A549 (cell line): ENCODE measurements around the gene DCAF15. TPM values are rescaled to one million over a fixed set of nuclear protein-coding genes. Genes with fewer than 3 reads are reported as not detected.

Source experiments
- ATAC-seq, 2 experiments: fragments of 200-7000 bp in 1 of 2; fragments of >200 bp in 1 of 2; cut with Nextera tagmentation in 1 of 2; cut with Tn5 transposase in 1 of 2; 3 replicates each; pipeline versions ENCODE4 v1.8.0 to v1.9.1; 2018 to 2020; ENCODE audit warnings: mild to moderate bottlenecking in 1 of 2, moderate library complexity in 1 of 2
- CTCF ChIA-PET: fragments of 300-600 bp; sonication (Branson Sonifier 250); formaldehyde crosslinking; extraction: SDS; loops from one replicate; lab custom pipeline; 2021; ENCODE audit warnings: antibody characterized with exemption, inconsistent platforms; lab: Yijun Ruan, JAX
- POLR2A ChIA-PET: fragments of 350-600 bp; formaldehyde crosslinking; extraction: SDS; loops from one replicate; lab custom pipeline; 2021; ENCODE audit warnings: antibody characterized with exemption, inconsistent platforms; lab: Yijun Ruan, JAX
- DNase-seq, 2 experiments: peaks; one replicate each; pipeline versions ENCODE4 v3.0.0 to v3.0.0-alpha.2; 2011 to 2016; ENCODE audit warnings: low read depth in 1 of 2, low spot score in 1 of 2
- FAIRE-seq: peaks from 2 replicates; lab custom pipeline; 2011; peaks lifted over from hg19 to GRCh38; lab: Jason Lieb, UNC
- H3K27ac ChIP-seq, 2 experiments: fragments of >200 bp; sonication (Bioruptor Twin); formaldehyde crosslinking; 3 replicates each; pipeline ENCODE4 v1.5.1; 2016 to 2017
- H3K4me1 ChIP-seq: fragments of >200 bp; sonication (Bioruptor Twin); formaldehyde crosslinking; 3 replicates; pipeline ENCODE4 v1.6.1; 2016
- H3K4me2 ChIP-seq: fragments of >200 bp; sonication (Bioruptor Twin); formaldehyde crosslinking; 3 replicates; pipeline ENCODE4 v1.6.1; 2016
- H3K4me3 ChIP-seq: fragments of >200 bp; sonication (Bioruptor Twin); formaldehyde crosslinking; 3 replicates; pipeline ENCODE4 v1.5.1; 2016
- H3K9me3 ChIP-seq: fragments of >200 bp; sonication (Bioruptor Twin); formaldehyde crosslinking; 3 replicates; pipeline ENCODE4 v1.6.1; 2016
- CHD4 ChIP-seq: fragments of 200-600 bp; sonication (generic); IDR thresholded peaks from 2 replicates; pipeline ENCODE4 v1.6.1; 2016; ENCODE audit warnings: antibody characterized with exemption, mild to moderate bottlenecking, borderline replicate concordance
- ESRRA ChIP-seq: fragments of 150-350 bp; IDR thresholded peaks from 2 replicates; pipeline ENCODE4 v1.6.1; 2014; ENCODE audit warnings: mild to moderate bottlenecking, low read length, borderline replicate concordance
- FOXS1 ChIP-seq: fragments of 250-450 bp; sonication (Bioruptor Pico); IDR thresholded peaks from 2 replicates; pipeline ENCODE4 v1.5.0; 2020; ENCODE audit warnings: mild to moderate bottlenecking, moderate library complexity
- GATA3 ChIP-seq: IDR thresholded peaks from 2 replicates; pipeline ENCODE4 v1.6.1; 2012; ENCODE audit warnings: borderline replicate concordance
- HEYL ChIP-seq: fragments of 250-450 bp; sonication (Bioruptor Pico); IDR thresholded peaks from 2 replicates; pipeline ENCODE4 v1.8.0; 2021; ENCODE audit warnings: mild to moderate bottlenecking, moderate library complexity
- JUN ChIP-seq, 2 experiments: fragments of >200 bp; sonication (Bioruptor Twin); formaldehyde crosslinking; IDR thresholded peaks; 2 replicates in 1 of 2; 3 replicates in 1 of 2; pipeline ENCODE4 v1.6.1; 2016 to 2017
- JUNB ChIP-seq: fragments of >200 bp; sonication (Bioruptor Twin); formaldehyde crosslinking; IDR thresholded peaks from 2 replicates; pipeline ENCODE4 v1.6.1; 2016
- MAZ ChIP-seq: fragments of 150-350 bp; IDR thresholded peaks from 2 replicates; pipeline ENCODE4 v1.6.1; 2014; ENCODE audit warnings: antibody characterized with exemption, low read depth, low read length, borderline replicate concordance
- PHF8 ChIP-seq: fragments of 200-600 bp; sonication (generic); IDR thresholded peaks from 2 replicates; pipeline ENCODE4 v1.6.1; 2016; ENCODE audit warnings: low read depth, mild to moderate bottlenecking, antibody characterized with exemption, moderate library complexity, borderline replicate concordance
- POLR2A ChIP-seq: IDR thresholded peaks from 2 replicates; pipeline ENCODE4 v1.6.1; 2012; ENCODE audit warnings: mild to moderate bottlenecking, low read length
- RAD21 ChIP-seq, 2 experiments: fragments of >200 bp in 1 of 2; sonication (Bioruptor Twin) in 1 of 2; formaldehyde crosslinking in 1 of 2; IDR thresholded peaks in 1 of 2; conservative IDR thresholded peaks in 1 of 2; 2 replicates in 1 of 2; 3 replicates in 1 of 2; pipeline ENCODE4 v1.6.1; 2012 to 2018; ENCODE audit warnings: inconsistent platforms in 1 of 2
- TP53 ChIP-seq: fragments of 250-450 bp; sonication (Bioruptor Pico); IDR thresholded peaks from 2 replicates; pipeline ENCODE4 v1.5.0; 2021; ENCODE audit warnings: mild to moderate bottlenecking, moderate library complexity
- WGBS: methylation state at CpG from one replicate; pipeline ENCODE4 v1.1.6; 2017; ENCODE audit errors: missing lambda C conversion rate; 5-methylcytosine and 5-hydroxymethylcytosine counted together
- polyA plus RNA-seq, 4 experiments: library from polyadenylated mRNA; depleted of rRNA in 3 of 4; stranded (reverse); fragments of >200 nt; fragmentation: RNase III in 1 of 4; extraction: RNeasy Plus Mini Kit Qiagen cat#74134 plus additional on column Dnase treatment in 1 of 4; gene quantifications; 2 replicates in 3 of 4; 3 replicates in 1 of 4; pipeline ENCODE4 v1.2.3, GENCODE V29; 2011 to 2017
- TF ChIP-seq, protein P1 (sequence below): fragments of >200 bp; sonication (Bioruptor Twin); formaldehyde crosslinking; IDR thresholded peaks from 2 replicates; pipeline ENCODE4 v1.6.1; 2016
- TF ChIP-seq, protein P2 (sequence below): fragments of 250-450 bp; sonication (Bioruptor Pico); IDR thresholded peaks from 2 replicates; pipeline ENCODE4 v1.5.0; 2021; ENCODE audit warnings: mild to moderate bottlenecking, moderate library complexity, borderline replicate concordance
- TF ChIP-seq, protein P3 (sequence below): IDR thresholded peaks from 2 replicates; pipeline ENCODE4 v1.6.1; 2012
- TF ChIP-seq, protein P4 (sequence below): fragments of 200-600 bp; sonication (generic); IDR thresholded peaks from 2 replicates; pipeline ENCODE4 v1.6.1; 2016; ENCODE audit warnings: antibody characterized with exemption, mild to moderate bottlenecking, moderate library complexity
- TF ChIP-seq, protein P5 (sequence below): IDR thresholded peaks from 2 replicates; pipeline ENCODE4 v1.6.1; 2012

DCAF15 gene
- polyA plus RNA-seq, 2 of the 4 experiments (the other 2 are of a cell fraction) = 10.2 to 23.0 TPM

DNA sequence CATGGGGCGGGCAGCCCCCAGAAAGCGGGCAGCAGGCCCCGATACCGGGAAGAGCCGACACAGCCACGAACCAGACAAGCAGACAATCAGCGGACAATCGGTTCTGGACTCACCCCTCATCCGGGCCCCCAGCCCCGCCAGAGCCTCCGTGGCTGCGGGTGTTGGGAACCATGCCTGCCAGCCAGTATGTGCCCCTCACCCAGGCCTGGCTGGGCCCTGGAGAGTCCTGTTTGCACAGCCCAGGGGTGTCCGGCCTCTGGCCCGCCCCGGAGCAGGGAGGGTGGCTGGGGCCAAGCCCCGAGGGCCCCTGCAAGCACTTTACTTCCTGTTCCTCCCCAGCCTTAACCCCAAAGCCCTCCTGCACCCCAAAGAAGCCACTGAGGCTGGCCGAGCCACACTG is 21.9 kb upstream of the DCAF15 start:
- H3K4me1 ChIP-seq = no peaks in the 10 kb centered on the region
- ATAC-seq (no peak), DNase-seq (no peak), FAIRE-seq (no peak)
- H3K4me3 ChIP-seq = no peak overlapping the region
- WGBS = 81% methylated on average over 6 of the region's 17 CpGs
- ChIA-PET POLR2A (no interaction called here), CTCF (interaction anchor here (0.6 kb wide), 1 partner anchor 77 kb away, joined by 4 read pairs; no protein-coding TSS in a partner anchor)
- no peak overlapping the region for H3K4me2 ChIP-seq
- no peaks in the 10 kb centered on the region for H3K9me3 ChIP-seq
- no peak for TF ChIP-seq POLR2A
- TF ChIP-seq JUN (IDR thresholded peaks at IDR 0.05) = no peak
- TF ChIP-seq, protein P1, sequence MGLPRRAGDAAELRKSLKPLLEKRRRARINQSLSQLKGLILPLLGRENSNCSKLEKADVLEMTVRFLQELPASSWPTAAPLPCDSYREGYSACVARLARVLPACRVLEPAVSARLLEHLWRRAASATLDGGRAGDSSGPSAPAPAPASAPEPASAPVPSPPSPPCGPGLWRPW = no peak
- no peak for TF ChIP-seq JUNB
- TF ChIP-seq, protein P2, sequence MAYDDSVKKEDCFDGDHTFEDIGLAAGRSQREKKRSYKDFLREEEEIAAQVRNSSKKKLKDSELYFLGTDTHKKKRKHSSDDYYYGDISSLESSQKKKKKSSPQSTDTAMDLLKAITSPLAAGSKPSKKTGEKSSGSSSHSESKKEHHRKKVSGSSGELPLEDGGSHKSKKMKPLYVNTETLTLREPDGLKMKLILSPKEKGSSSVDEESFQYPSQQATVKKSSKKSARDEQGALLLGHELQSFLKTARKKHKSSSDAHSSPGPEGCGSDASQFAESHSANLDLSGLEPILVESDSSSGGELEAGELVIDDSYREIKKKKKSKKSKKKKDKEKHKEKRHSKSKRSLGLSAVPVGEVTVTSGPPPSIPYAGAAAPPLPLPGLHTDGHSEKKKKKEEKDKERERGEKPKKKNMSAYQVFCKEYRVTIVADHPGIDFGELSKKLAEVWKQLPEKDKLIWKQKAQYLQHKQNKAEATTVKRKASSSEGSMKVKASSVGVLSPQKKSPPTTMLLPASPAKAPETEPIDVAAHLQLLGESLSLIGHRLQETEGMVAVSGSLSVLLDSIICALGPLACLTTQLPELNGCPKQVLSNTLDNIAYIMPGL (CRISPR knock-in tag) = no peak
- TF ChIP-seq GATA3 = no peak
- TF ChIP-seq TP53 = no peak
- no peak for TF ChIP-seq CHD4
- no peak for TF ChIP-seq PHF8
- no peak overlapping the region for H3K27ac ChIP-seq

DNA sequence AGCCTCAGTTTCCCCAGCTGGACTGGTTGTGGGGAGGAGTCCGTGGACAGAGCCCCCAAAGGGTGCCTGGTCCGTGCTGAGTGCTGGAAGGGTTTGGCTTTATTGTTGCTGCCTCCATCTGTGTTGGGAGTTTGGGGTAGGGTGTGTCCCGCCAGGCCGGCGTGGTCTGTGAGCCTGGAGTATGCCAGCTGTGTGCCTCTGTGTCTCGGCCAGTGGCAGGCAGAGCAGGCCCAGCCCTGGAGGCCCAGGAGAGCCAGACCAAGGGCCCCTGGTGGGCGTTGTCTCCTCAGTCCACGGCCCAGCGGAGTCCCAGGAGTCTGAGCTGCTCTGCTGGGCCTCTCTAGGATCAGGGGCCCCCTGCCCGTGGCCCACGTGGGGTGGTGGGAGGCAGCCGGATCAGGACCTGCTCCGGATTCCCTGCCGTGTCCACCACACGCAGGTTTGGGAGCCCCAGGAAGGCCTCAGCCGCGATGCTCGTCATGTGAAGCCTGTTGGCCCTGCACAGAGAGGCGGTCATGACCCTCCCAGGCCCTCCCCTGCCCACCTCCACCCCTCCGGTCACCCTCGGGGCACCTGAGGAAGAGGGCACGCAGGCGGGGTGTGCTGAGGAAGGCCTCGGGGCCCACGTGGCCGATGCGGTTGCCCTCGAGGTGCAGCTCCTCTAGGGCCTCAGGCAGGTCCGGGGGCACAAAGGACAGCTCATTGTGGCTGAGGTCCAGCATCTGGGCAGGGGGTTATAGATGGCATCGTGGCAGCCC is 20.7 kb upstream of the DCAF15 start:
- Histone ChIP-seq H3K27ac (no peak overlapping the region), H3K4me3 (no peak overlapping the region), H3K9me3 (no peaks in the 10 kb centered on the region), H3K4me2 (no peak overlapping the region), H3K4me1 (0 out of 3 replicates have a peak, but pooled peaks cover 3% of the 10 kb centered on the region)
- no peak for ATAC-seq
- CTCF ChIA-PET = no interaction called here
- TF ChIP-seq TP53 = no peak
- TF ChIP-seq, protein P3, sequence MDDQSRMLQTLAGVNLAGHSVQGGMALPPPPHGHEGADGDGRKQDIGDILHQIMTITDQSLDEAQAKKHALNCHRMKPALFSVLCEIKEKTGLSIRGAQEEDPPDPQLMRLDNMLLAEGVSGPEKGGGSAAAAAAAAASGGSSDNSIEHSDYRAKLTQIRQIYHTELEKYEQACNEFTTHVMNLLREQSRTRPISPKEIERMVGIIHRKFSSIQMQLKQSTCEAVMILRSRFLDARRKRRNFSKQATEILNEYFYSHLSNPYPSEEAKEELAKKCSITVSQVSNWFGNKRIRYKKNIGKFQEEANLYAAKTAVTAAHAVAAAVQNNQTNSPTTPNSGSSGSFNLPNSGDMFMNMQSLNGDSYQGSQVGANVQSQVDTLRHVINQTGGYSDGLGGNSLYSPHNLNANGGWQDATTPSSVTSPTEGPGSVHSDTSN = no peak
- TF ChIP-seq, protein P4, sequence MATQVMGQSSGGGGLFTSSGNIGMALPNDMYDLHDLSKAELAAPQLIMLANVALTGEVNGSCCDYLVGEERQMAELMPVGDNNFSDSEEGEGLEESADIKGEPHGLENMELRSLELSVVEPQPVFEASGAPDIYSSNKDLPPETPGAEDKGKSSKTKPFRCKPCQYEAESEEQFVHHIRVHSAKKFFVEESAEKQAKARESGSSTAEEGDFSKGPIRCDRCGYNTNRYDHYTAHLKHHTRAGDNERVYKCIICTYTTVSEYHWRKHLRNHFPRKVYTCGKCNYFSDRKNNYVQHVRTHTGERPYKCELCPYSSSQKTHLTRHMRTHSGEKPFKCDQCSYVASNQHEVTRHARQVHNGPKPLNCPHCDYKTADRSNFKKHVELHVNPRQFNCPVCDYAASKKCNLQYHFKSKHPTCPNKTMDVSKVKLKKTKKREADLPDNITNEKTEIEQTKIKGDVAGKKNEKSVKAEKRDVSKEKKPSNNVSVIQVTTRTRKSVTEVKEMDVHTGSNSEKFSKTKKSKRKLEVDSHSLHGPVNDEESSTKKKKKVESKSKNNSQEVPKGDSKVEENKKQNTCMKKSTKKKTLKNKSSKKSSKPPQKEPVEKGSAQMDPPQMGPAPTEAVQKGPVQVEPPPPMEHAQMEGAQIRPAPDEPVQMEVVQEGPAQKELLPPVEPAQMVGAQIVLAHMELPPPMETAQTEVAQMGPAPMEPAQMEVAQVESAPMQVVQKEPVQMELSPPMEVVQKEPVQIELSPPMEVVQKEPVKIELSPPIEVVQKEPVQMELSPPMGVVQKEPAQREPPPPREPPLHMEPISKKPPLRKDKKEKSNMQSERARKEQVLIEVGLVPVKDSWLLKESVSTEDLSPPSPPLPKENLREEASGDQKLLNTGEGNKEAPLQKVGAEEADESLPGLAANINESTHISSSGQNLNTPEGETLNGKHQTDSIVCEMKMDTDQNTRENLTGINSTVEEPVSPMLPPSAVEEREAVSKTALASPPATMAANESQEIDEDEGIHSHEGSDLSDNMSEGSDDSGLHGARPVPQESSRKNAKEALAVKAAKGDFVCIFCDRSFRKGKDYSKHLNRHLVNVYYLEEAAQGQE = no peak
- DNase-seq = no peak
- FAIRE-seq = no peak
- WGBS = 43% methylated on average over 1 of the region's 30 CpGs
- POLR2A ChIA-PET = no interaction called here

DNA sequence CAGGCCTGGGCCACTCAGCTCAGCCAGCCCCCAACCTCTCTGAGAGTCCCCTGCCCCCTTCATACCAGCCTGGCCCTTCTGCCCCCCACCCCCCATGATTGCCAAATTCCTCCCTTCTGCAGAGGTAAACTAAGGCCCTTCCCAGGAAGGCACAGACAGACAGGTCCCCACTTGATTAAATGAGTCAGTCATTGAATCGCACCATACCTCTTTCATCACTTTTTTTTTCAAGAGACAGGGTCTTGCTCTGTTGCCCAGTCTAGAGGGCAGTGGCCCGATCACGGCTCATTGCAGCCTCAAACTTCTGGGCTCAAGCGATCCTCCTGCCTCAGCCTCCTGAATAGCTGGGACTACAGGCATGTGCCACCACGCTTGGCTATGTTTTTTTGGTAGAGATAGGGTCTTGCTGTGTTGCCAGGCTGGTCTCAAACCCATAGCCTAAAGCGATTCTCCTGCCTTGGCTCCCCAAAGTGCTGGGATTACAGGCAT is 20.1 kb upstream of the DCAF15 start:
- WGBS = 85% methylated on average over 6 of the region's 6 CpGs
- 0 out of 3 replicates have a peak, but pooled peaks cover 3% of the 10 kb centered on the region for H3K4me1 ChIP-seq
- DNase-seq (no peak), ATAC-seq (no peak), FAIRE-seq (no peak)
- ChIA-PET POLR2A (no interaction called here), CTCF (no interaction called here)
- no peak overlapping the region for H3K4me3 ChIP-seq
- no peak overlapping the region for H3K27ac ChIP-seq
- H3K4me2 ChIP-seq = no peak overlapping the region
- no peaks in the 10 kb centered on the region for H3K9me3 ChIP-seq
- TF ChIP-seq FOXS1 (CRISPR knock-in tag) (no peak), TP53 (no peak), HEYL (CRISPR knock-in tag) (no peak), RAD21 (conservative IDR thresholded peaks at IDR 0.05 in 1 of 2, IDR thresholded peaks at IDR 0.05 in 1 of 2) (no peak), ESRRA (no peak), MAZ (no peak)
- TF ChIP-seq, protein P5, sequence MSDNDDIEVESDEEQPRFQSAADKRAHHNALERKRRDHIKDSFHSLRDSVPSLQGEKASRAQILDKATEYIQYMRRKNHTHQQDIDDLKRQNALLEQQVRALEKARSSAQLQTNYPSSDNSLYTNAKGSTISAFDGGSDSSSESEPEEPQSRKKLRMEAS = no peak
- TF ChIP-seq, protein P1 = no peak
